Esophagus squamous epithelium (tissue), 5 donors: ENCODE measurements around the gene TSBP1. TPM values are rescaled to one million over a fixed set of nuclear protein-coding genes. Genes with fewer than 3 reads are reported as not detected.

Experiments
- DNase-seq: peaks from one replicate; lab custom pipeline; 2025; lab: John Stamatoyannopoulos, UW
- H3K27ac ChIP-seq, 4 donors: fragments of 200-600 bp; sonication (generic); one replicate each; pipeline ENCODE4 v1.5.1; 2016 to 2019; ENCODE audit warnings: mild to moderate bottlenecking in 1 of 4
- H3K27me3 ChIP-seq, 4 donors: fragments of 200-600 bp; sonication (generic); 1 replicate in 3 of 4; 2 replicates in 1 of 4; pipeline versions ENCODE4 v1.5.1 to v1.6.0; 2017 to 2021; ENCODE audit warnings: antibody characterized with exemption in 1 of 4
- H3K36me3 ChIP-seq, 3 donors: fragments of 200-600 bp; sonication (generic); one replicate each; pipeline ENCODE4 v1.5.1; 2016 to 2019
- H3K4me1 ChIP-seq, 3 donors: fragments of 200-600 bp; sonication (generic); one replicate each; pipeline ENCODE4 v1.5.1; 2017 to 2019
- H3K4me3 ChIP-seq, 4 donors: fragments of 200-600 bp; sonication (generic); 1 replicate in 3 of 4; 2 replicates in 1 of 4; pipeline ENCODE4 v1.5.1; 2016 to 2019; ENCODE audit warnings: mild to moderate bottlenecking in 2 of 4, moderate library complexity in 1 of 4
- H3K9me3 ChIP-seq, 3 donors: fragments of 200-600 bp; sonication (generic); one replicate each; pipeline ENCODE4 v1.5.1; 2016 to 2019
- POLR2A ChIP-seq, 4 donors: fragments of 450-650 bp; IDR thresholded peaks; one replicate each; pipeline ENCODE4 v1.6.1; 2017; ENCODE audit warnings: antibody characterized with exemption in 4 of 4, mild to moderate bottlenecking in 4 of 4, moderate library complexity in 3 of 4
- WGBS, 2 donors: methylation state at CpG; one replicate each; pipeline ENCODE4 v1.1.5; 2018; 5-methylcytosine and 5-hydroxymethylcytosine counted together
- intact Hi-C: fragments of 100-400 bp; cut with DNase I; formaldehyde crosslinking; loops from one replicate; pipeline ENCODE4 v1.15.0; 2022
- small RNA-seq, 4 donors: library from RNA; depleted of rRNA; stranded (forward); fragments of <200 nt; gene quantifications; one replicate each; pipeline ENCODE3, GENCODE V24; 2016
- total RNA-seq, 4 donors: library from RNA; depleted of rRNA; stranded (reverse); fragments of >200 nt; gene quantifications; one replicate each; pipeline ENCODE4 v1.1.0, GENCODE V29; 2016
- TF ChIP-seq, protein P1 (sequence below), 6 experiments: fragments of 450-650 bp in 4 of 6; fragments of 200-600 bp in 2 of 6; sonication (generic) in 2 of 6; IDR thresholded peaks; one replicate each; pipeline ENCODE4 v1.5.1; 2016 to 2019; ENCODE audit warnings: antibody characterized with exemption in 6 of 6, mild to moderate bottlenecking in 4 of 6, moderate library complexity in 4 of 6
- donor health status: DM: yes; HTN: yes; CAD: no.

The TSBP1 gene
- total RNA-seq, 4 donors from 2014 or later = not detected

DNA sequence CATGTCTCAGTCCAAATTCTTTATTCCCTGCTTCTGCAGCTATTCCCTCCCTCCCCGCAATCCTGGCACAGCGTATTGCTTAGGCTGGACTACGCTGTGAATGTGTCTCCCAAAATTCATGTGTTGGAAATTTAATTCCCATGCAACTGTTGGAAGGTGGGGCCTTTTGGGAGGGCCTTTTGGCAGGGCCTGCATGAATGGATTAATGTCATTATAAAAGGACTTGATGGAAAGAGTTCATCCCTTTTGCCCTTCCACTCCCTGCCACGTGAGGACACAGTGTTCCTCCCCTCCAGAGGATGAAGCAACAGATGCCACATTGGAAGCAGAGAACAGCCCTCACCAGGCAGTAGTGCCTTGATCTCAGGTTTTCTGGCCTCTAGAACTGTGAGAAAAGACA is 127.4 kb downstream of the TSBP1 start:
- Histone ChIP-seq H3K4me1 (peaks cover 5 to 22% (median 5%) of the 10 kb centered on the region in 3 donors), H3K9me3 (peaks cover 0 to 5% (median 0%) of the 10 kb centered on the region in 3 donors), H3K4me3 (peak overlapping the region in 2 of 4 donors; percentile 35 to 44), H3K27me3 (no peaks in the 10 kb centered on the region), H3K36me3 (no peaks in the 10 kb centered on the region), H3K27ac (peak overlapping the region in 3 of 4 donors; percentile 48 to 83 (median 65))
- WGBS, 2 donors = 66 to 79% methylated on average over 4 of the region's 4 CpGs
- intact Hi-C loops = loop anchor here (5.0 kb wide), 1 partner anchor 168 kb away; no protein-coding TSS in a partner anchor
- no peak for DNase-seq
- TF ChIP-seq, protein P1, sequence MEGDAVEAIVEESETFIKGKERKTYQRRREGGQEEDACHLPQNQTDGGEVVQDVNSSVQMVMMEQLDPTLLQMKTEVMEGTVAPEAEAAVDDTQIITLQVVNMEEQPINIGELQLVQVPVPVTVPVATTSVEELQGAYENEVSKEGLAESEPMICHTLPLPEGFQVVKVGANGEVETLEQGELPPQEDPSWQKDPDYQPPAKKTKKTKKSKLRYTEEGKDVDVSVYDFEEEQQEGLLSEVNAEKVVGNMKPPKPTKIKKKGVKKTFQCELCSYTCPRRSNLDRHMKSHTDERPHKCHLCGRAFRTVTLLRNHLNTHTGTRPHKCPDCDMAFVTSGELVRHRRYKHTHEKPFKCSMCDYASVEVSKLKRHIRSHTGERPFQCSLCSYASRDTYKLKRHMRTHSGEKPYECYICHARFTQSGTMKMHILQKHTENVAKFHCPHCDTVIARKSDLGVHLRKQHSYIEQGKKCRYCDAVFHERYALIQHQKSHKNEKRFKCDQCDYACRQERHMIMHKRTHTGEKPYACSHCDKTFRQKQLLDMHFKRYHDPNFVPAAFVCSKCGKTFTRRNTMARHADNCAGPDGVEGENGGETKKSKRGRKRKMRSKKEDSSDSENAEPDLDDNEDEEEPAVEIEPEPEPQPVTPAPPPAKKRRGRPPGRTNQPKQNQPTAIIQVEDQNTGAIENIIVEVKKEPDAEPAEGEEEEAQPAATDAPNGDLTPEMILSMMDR (IDR thresholded peaks at IDR 0.05) = no peak
- TF ChIP-seq POLR2A (IDR thresholded peaks at IDR 0.05) = no peak

Small RNAs within 50 kb of the gene (small RNA-seq; reads per million reads assigned to genes)
- gene RNU6-603P = 0 reads per million in 4 donors

Other genes starting within 250 kb of the TSBP1 start
- gene ATF6B, start 243.7 kb downstream of the TSBP1 start, total RNA-seq = 10 to 100 TPM; 27.3 to 45.4 (median 30.0) TPM
- gene FKBPL, start 241.6 kb downstream of the TSBP1 start, total RNA-seq = 10 to 100 TPM in 1 of 4 donors, 1 to 10 TPM in 3; 5.9 to 16.7 (median 6.8) TPM
- under 1 TPM in 3 of 4 donors, not detected in 1; 0.35 to 0.87 (median 0.57) TPM for gene PRRT1, start 220.0 kb downstream of the TSBP1 start, total RNA-seq
- 100 to 1,000 TPM in 1 of 4 donors, 10 to 100 TPM in 3; 17.3 to 133 (median 23.7) TPM for gene PPT2, start 217.8 kb downstream of the TSBP1 start, total RNA-seq
- gene EGFL8, start 207.3 kb downstream of the TSBP1 start, total RNA-seq = 10 to 100 TPM in 2 of 4 donors, 1 to 10 TPM in 2; 4.8 to 15.1 (median 8.2) TPM
- 10 to 100 TPM; 17.6 to 34.0 (median 19.1) TPM for gene AGPAT1, start 195.8 kb downstream of the TSBP1 start, total RNA-seq
- 10 to 100 TPM; 20.8 to 59.0 (median 40.8) TPM for gene RNF5, start 193.5 kb downstream of the TSBP1 start, total RNA-seq
- 1 to 10 TPM in 3 of 4 donors, under 1 TPM in 1; 0.59 to 1.7 (median 1.4) TPM for gene AGER, start 187.7 kb downstream of the TSBP1 start, total RNA-seq
- gene PBX2, start 181.7 kb downstream of the TSBP1 start, total RNA-seq = 10 to 100 TPM; 27.1 to 40.2 (median 28.9) TPM
- gene GPSM3, start 179.3 kb downstream of the TSBP1 start, total RNA-seq = 10 to 100 TPM in 2 of 4 donors, 1 to 10 TPM in 2; 1.6 to 14.1 (median 6.5) TPM
- 10 to 100 TPM in 1 of 4 donors, 1 to 10 TPM in 3; 4.7 to 13.2 (median 5.9) TPM for gene NOTCH4, start 147.8 kb downstream of the TSBP1 start, total RNA-seq
- not detected for gene BTNL2, start 35.3 kb upstream of the TSBP1 start, total RNA-seq
- 100 to 1,000 TPM in 2 of 4 donors, 10 to 100 TPM in 2; 26.0 to 440 (median 115) TPM for gene HLA-DRA, start 68.0 kb upstream of the TSBP1 start, total RNA-seq
- gene HLA-DRB5, start 158.4 kb upstream of the TSBP1 start, total RNA-seq = 1 to 10 TPM in 2 of 4 donors, under 1 TPM in 1, not detected in 1; 0.19 to 8.4 (median 7.7) TPM
- gene HLA-DRB1, start 217.9 kb upstream of the TSBP1 start, total RNA-seq = 10 to 100 TPM in 3 of 4 donors, 1 to 10 TPM in 1; 3.7 to 68.8 (median 22.4) TPM